ENCODE results near the gene PLEKHA7.

The PLEKHA7 gene

GRCh38 chr11:16841481-16841880 lies 172.7 kb downstream of the PLEKHA7 start:
- no peak for DNase-seq (ENCODE audit: low spot score)

DNA sequence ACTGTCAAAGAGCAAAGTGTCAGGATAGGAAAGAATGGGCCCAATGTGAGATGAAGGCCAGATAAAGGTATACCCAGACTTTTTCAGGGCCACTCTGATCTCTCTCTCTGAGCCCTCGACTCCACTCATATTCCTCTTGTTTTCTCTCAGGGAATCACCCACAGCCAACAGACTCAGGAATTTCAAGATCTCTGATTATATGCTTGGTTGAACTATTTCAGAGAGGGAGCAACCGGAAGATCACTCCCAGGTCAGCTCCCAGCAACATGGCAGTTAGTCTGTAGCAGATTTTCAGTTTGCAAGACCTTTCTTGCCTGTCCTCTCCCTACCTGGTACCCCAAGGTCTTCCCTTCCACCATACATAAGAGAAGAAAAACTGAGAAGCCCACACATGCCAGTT lies 173.3 kb downstream of the PLEKHA7 start:
- DNase-seq (ENCODE audit: low spot score): no peak

DNA sequence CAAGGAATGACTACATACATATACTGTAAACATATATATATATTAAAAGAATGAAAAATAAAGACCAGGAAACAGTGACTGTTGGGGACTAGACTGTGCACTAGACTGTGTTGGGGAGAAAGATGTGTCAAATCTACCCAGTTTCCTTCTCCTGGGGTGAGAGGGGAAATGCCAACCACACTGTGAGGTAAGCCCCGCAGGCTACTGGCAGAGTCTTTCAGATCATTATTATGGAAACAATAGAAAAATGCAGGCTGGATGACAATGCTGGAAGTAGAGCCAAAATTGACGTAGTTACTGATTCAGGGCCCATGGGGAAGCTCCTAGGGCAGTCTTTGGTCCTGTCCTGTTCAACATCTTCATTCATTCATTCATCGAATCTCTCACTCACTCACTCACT lies 174.4 kb downstream of the PLEKHA7 start:
- no peak for DNase-seq (ENCODE audit: low spot score)

GRCh38 chr11:16834384-16834783 lies 179.8 kb downstream of the PLEKHA7 start:
- no peak for DNase-seq (ENCODE audit: low spot score)

DNA sequence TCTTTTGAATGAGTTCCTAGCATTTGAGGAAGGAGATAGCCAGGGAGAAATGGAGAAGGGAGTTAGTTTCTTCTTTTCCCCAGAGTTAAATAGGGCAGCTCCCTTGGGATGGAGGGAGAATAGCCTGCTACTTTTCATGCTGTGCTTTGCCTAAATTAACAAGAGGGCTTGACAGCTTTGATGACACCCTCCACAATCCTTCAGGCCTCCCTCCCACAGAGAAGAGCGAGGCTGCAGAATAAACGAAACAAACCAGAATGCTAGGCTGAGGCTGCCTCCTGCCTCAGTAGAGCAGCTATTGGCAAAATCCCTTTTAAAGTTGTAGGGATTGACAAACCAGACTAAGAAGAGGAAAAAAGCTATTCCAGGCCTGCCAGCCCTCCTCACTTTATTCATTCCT lies 181.2 kb downstream of the PLEKHA7 start:
- no peak for DNase-seq (ENCODE audit: low spot score)

DNA sequence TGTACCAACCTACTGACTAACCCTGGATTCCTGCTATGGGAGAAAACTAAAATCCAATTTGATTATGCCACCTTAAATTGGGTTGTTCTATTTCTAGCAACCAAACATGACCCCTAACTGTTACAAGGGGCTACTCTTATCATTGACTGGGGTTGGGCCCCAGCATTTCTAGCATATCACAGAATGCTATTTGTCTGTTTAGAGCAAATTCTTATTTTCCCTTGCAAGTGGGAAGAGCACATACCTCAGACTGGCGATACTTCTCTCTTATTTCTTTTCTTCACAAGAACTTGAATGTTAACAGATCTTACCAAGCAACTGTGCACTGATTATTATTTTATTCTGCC lies 182.0 kb downstream of the PLEKHA7 start:
- DNase-seq (ENCODE audit: low spot score): no peak

GRCh38 chr11:16831316-16832192 lies 182.7 kb downstream of the PLEKHA7 start:
- no peak for DNase-seq (ENCODE audit: low spot score)

DNA sequence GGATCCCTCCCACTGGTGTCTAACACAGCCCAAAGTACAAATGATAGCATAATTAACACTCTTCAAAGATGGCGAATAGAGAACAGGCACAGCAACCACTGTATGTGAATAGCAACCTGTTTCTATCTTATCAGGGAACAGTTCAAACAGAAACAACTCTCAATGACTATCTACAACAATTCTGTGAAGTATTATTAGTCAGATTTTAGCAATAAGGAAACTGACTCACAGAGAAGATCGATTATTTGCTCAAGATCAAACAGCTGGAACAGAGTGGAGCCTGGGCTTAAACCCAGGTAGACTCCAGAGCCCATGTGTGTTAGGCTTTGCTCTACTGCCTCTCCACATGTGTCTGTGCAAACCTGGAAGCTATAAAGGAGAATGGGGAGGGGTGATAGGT lies 187.1 kb downstream of the PLEKHA7 start:
- no peak for DNase-seq (ENCODE audit: low spot score)

DNA sequence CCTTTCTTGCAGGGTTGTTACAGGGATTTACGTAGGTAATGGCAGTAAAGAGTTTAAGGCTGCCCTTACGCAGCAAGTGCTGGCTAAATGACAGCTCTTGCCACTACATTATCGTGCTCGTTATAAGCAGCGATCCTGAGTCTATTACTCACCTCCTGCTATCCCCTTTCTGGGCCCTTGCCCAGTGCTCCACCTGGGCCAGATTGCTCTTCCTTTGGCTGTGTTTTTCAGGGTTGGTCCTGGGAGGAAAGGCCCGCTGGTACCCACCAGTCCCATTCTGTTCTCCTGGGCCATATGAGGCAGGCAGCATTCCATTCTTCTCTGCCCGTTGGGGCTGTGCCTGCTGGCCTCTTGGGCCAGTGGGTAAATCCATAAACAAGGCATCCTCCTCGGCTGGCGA lies 188.2 kb downstream of the PLEKHA7 start:
- no peak for DNase-seq (ENCODE audit: low spot score)

GRCh38 chr11:16825101-16825500 lies 189.1 kb downstream of the PLEKHA7 start:
- no peak for DNase-seq (ENCODE audit: low spot score)

DNA sequence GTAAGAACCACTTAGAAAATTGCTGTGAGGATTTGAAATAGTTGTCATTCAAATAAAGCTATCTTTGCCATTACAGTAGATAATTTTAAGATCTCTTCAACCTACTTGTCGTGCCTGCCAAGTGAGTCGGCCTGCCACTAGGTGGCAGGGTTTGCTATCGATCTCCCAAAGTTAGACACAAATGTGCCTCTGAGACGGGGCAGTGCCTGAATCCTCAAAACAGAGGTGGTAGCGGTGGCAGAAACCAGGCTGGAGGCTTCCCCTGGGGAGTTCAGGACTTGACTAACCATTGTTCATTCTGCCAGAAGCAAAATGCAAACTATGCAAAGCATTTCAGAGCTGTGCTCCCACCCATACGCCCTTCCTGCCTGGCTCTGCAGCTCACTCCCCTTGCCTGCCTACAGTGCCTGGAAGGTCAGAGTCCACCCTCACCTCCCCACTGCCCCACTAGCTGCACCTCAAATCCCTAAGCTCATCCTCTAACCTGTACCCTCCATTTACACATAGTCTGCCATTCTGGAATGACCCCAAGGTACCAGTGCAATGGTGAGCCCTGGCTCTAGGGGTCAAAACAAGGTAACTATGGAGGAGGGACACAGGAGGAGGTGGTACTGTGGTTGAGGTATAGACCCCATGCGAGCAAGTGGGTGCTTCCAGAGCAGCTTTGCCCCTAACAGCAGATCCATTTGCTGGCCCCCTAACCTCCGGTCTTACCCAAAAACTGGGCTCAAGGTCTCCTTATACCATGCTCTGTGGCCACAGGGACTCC lies 193.7 kb downstream of the PLEKHA7 start:
- DNase-seq (ENCODE audit: low spot score): peak; percentile 49

DNA sequence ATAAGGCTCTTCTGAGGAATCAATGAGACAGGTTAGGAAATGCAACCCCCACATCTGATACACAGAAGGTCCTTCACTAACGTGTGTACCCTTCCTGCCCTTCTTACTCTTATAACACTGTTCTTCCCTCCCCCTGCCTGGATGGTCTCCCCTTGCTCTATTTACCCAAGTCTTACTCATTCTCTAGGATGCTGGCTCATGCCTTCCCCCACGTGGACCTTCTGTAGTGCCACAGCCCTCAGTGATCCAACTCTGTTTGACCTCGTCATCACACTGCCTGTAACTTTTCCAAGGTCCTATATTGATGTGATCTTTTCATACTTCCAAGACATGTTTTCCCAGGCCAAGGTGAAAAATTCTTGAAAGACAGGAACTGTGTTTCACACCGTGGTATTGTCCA lies 195.9 kb downstream of the PLEKHA7 start:
- DNase-seq (ENCODE audit: low spot score): no peak

DNA sequence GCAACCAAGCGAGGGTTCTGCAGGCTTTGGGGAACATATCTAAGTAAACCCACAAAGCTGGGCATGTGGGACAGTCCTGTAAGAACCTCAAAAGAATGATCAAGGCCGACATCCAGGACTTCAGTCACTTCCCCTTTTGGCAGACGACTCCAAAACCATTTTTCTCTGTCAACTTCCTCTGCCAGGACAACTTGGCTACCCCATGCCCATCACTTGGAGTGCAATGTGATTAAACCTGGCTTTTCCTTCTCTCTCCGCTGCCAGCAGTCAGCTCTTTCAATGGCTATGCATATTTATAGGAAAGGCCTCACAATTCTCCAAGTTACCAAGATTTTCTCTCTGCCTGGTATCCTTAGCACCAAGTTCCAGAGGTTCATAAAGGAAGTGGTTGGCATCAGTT lies 196.9 kb downstream of the PLEKHA7 start:
- DNase-seq (ENCODE audit: low spot score): no peak

DNA sequence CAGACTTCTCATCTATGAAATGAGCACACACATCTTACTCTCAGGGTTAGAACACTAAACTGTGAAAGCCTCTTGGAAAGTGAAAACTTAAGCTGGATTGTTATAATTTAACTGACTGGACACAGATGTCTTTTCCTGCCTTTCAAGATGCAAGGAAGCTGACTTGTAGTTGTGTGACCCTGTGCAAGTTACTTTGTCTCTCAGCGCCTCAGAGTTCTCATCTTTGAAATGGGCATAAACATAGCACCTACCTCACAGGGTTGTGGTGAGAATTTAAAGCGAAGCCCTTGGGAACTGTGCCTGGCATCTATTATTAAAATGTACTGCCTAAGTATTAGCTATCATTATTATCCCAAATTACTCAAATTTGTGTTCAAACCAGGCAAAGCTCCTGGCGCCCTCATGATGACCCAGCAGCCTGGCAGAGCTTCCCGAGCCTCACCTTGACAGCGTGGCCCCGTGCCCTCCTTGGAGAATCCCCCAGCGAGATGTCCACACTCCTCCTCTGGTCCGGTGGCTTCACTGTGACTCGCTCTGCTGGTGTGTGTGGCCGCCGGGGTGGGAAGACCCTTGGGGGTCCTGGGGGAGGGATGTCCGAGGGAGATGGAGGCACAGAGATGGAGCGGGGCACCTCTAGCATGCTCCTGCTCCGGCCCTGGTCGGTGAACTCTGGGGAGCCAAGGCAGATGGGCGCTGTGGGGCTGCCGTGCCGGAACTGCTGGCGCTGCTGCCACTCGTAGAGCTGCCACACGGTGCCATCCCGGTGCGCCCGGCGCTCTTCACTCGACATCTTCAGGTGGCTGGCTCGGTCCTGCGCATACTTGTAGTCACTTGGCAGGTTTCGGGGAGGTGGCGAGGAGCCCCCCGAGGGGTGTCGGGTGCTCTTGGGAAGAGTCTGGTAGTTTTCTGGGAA lies 197.6 kb downstream of the PLEKHA7 start:
- no peak for DNase-seq (ENCODE audit: low spot score)

- DNase-seq (ENCODE audit: low spot score): no peak
Observed at GRCh38 chr11:16815047-16815767, 199.0 kb downstream of the PLEKHA7 start.

DNA sequence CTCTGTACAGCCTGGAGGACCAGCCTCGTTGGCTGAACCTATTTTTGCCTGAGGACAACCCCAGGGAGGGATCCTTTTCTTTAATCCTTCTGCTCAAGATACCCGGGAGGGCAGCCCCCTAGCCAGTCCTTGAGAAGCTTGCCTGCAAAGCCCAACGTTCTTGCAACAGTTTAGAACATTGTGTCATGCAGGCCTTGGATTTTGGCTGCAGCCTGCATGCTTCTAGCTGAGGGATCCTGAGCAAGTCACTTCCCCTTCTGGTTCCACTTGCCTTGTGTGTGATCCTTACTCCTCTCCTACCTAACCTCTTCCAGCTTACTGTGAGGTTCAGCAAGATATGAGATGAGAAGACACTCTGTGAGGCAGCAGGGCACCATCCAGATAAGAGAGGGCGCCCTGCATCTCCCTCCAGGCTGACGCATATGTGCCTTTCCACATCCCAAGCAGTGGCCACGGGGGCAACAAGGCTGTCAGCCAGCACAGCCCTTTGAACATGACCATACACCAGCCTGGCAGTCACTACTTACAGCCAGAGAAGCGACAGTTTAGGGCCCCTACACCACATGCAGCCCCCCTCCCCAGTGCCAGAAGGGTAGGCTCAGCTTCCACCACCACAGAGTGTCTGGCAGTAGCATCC lies 199.7 kb downstream of the PLEKHA7 start:
- DNase-seq (ENCODE audit: low spot score): no peak

- no peak for DNase-seq (ENCODE audit: low spot score)
Observed at GRCh38 chr11:16813126-16813525, 201.1 kb downstream of the PLEKHA7 start.

- no peak for DNase-seq (ENCODE audit: low spot score)
Observed at GRCh38 chr11:16812274-16812673, 201.9 kb downstream of the PLEKHA7 start.

GRCh38 chr11:16811136-16812020 lies 202.8 kb downstream of the PLEKHA7 start:
- no peak for DNase-seq (ENCODE audit: low spot score)
